CD4-positive, alpha-beta T cell (primary cell): ENCODE data around the gene HAUS8. TPM values are rescaled to one million over a fixed set of nuclear protein-coding genes. Genes with fewer than 3 reads are reported as not detected.
"Not testable (repeated sequence)": the region's sequence is repeated elsewhere in the genome, so short reads cannot be mapped to it uniquely, and the experiment has no call there.

Experiments
- ATAC-seq: fragments of 200-7000 bp; cut with Tn5 transposase; one replicate; pipeline ENCODE4 v1.10.0; 2022; ENCODE audit warnings: mild to moderate bottlenecking; ENCODE audit not compliant: poor library complexity
- CTCF ChIA-PET: fragments of 350-600 bp; sonication (Branson Sonifier 250); formaldehyde crosslinking; loops from one replicate; lab custom pipeline; 2021; ENCODE audit warnings: antibody characterized with exemption, inconsistent platforms; lab: Charles Lee
- POLR2A ChIA-PET: fragments of 350-600 bp; sonication (Branson Sonifier 250); formaldehyde crosslinking; loops from one replicate; lab custom pipeline; 2021; ENCODE audit warnings: antibody characterized with exemption, inconsistent platforms; lab: Charles Lee
- DNase-seq, 14 experiments: peaks; one replicate each; pipeline ENCODE4 v3.0.0-alpha.2; 2013 to 2020; ENCODE audit warnings: mixed read lengths in 2 of 14
- H3K27ac ChIP-seq, 2 donors: one replicate each; pipeline versions ENCODE4 v1.5.1 to v1.7.0; 2013; ENCODE audit warnings: low read length in 2 of 2, low read depth in 1 of 2, mild to moderate bottlenecking in 1 of 2
- H3K27me3 ChIP-seq, 2 experiments: 1 replicate in 1 of 2; 2 replicates in 1 of 2; pipeline versions ENCODE4 v1.6.1 to v1.7.0; 2013; ENCODE audit warnings: low read length in 2 of 2, control low read depth in 1 of 2, mild to moderate bottlenecking in 1 of 2, moderate library complexity in 1 of 2; ENCODE audit not compliant: insufficient read depth in 2 of 2, control insufficient read depth in 1 of 2
- H3K36me3 ChIP-seq: one replicate; pipeline ENCODE4 v1.6.1; 2013; ENCODE audit warnings: low read length, control low read depth; ENCODE audit not compliant: insufficient read depth
- H3K4me1 ChIP-seq: one replicate; pipeline ENCODE4 v1.6.1; 2013; ENCODE audit warnings: low read length, control low read depth; ENCODE audit not compliant: insufficient read depth
- H3K4me3 ChIP-seq: one replicate; pipeline ENCODE4 v1.5.1; 2013; ENCODE audit warnings: mild to moderate bottlenecking, low read length, moderate library complexity
- H3K9me3 ChIP-seq, 2 experiments: 1 replicate in 1 of 2; 2 replicates in 1 of 2; pipeline versions ENCODE4 v1.6.1 to v1.7.0; 2013; ENCODE audit warnings: low read length in 2 of 2, mild to moderate bottlenecking in 2 of 2, control low read depth in 1 of 2, moderate library complexity in 1 of 2; ENCODE audit not compliant: control insufficient read depth in 1 of 2, insufficient read depth in 1 of 2
- H3K27ac Mint-ChIP-seq: one replicate; pipeline ENCODE4 v1.8.0; 2020; ENCODE audit warnings: mixed read lengths
- H3K27me3 Mint-ChIP-seq: one replicate; pipeline ENCODE4 v1.8.0; 2021; ENCODE audit warnings: mixed read lengths
- H3K36me3 Mint-ChIP-seq: one replicate; pipeline ENCODE4 v1.8.0; 2021; ENCODE audit warnings: low read depth, mixed read lengths
- H3K4me1 Mint-ChIP-seq: one replicate; pipeline ENCODE4 v1.8.0; 2021; ENCODE audit warnings: low read depth, mixed read lengths
- H3K4me3 Mint-ChIP-seq: one replicate; pipeline ENCODE4 v1.8.0; 2020; ENCODE audit warnings: mild to moderate bottlenecking, mixed read lengths
- H3K9me3 Mint-ChIP-seq: one replicate; pipeline ENCODE4 v1.8.0; 2020; ENCODE audit warnings: mixed read lengths
- intact Hi-C, 2 experiments: fragments of 100-400 bp; cut with DNase I in 1 of 2; cut with micrococcal nuclease in 1 of 2; formaldehyde crosslinking; loops; one replicate each; pipeline versions ENCODE4 v1.15.1 to v1.9.0; 2023 to 2025; cut with DNase I, micrococcal nuclease
- total RNA-seq, 174 experiments: library from RNA in 2 of 174; stranded (reverse) in 2 of 174; gene quantifications; one replicate each; pipeline ENCODE4 v1.2.3 and lab custom pipeline; 2021 to 2026
- TF ChIP-seq, protein P1 (sequence below): fragments of 200-600 bp; IDR thresholded peaks from one replicate; pipeline ENCODE4 v1.8.0; 2022; ENCODE audit warnings: antibody characterized with exemption, mild to moderate bottlenecking

The HAUS8 gene
- total RNA-seq, 2 experiments from 2014 or later: 20.6 to 20.7 TPM

DNA sequence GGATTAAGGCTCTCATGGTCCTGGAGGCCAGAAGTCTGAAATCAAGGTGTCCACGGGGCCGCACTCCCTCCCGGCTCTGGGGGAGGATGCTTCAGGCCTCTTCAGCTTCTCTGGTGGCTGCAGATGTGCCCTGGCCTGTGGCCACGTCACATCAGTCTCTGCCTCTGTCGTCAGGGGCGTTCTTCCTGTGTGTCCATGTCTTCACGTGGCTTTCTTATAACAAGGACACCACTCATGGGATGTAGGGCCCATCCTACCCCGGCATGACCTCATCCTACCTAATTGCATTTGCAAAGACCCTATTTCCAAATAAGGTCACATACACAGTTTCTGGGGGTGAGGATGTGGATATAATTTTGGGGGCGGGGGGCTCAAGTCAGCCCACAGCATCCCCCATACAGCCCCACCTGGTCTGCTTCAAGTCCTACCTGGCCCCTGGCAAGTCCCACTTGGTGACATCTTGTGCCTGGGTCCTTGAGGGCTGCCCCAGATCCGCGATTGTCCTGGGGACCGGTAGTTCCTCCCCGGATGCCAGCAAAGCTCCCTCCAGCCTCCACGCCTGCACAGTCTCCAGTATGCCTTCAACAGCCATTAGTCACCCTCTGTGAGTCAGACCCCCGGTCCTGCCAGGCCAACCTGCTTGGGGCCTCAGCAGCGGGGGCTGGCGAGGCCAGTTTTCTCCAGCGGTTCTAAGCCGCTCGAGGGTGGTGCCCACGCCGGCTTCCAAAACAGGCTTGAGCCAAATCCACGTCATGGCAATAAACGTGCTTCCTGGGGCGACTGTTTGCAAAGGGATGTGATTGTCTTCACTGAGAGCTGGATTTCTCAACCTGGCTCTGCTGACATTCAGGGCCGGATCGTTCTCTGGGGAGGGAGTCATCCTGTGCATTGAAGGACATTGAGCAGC is 32.5 kb upstream of the HAUS8 start:
- Histone ChIP-seq H3K27ac (no peak overlapping the region), H3K4me1 (peaks cover 49% of the 10 kb centered on the region), H3K4me3 (no peak overlapping the region), H3K27me3 (no peaks in the 10 kb centered on the region), H3K36me3 (peaks cover 76% of the 10 kb centered on the region), H3K9me3 (peaks cover 0 to 3% of the 10 kb centered on the region in 2 experiments)
- Mint-ChIP-seq H3K9me3 (no peaks in the 10 kb centered on the region), H3K4me1 (peaks cover 25% of the 10 kb centered on the region), H3K27me3 (no peaks in the 10 kb centered on the region), H3K4me3 (no peak overlapping the region), H3K27ac (peak overlapping the region; percentile 42), H3K36me3 (peaks cover 80% of the 10 kb centered on the region)
- ChIA-PET POLR2A (no interaction called here), CTCF (no interaction called here)
- intact Hi-C loops: no loop called here
- TF ChIP-seq, protein P1, sequence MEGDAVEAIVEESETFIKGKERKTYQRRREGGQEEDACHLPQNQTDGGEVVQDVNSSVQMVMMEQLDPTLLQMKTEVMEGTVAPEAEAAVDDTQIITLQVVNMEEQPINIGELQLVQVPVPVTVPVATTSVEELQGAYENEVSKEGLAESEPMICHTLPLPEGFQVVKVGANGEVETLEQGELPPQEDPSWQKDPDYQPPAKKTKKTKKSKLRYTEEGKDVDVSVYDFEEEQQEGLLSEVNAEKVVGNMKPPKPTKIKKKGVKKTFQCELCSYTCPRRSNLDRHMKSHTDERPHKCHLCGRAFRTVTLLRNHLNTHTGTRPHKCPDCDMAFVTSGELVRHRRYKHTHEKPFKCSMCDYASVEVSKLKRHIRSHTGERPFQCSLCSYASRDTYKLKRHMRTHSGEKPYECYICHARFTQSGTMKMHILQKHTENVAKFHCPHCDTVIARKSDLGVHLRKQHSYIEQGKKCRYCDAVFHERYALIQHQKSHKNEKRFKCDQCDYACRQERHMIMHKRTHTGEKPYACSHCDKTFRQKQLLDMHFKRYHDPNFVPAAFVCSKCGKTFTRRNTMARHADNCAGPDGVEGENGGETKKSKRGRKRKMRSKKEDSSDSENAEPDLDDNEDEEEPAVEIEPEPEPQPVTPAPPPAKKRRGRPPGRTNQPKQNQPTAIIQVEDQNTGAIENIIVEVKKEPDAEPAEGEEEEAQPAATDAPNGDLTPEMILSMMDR: no peak
- ATAC-seq (peak; percentile 21), DNase-seq (peak in 2 of 14 experiments; percentile 65 to 76)

DNA sequence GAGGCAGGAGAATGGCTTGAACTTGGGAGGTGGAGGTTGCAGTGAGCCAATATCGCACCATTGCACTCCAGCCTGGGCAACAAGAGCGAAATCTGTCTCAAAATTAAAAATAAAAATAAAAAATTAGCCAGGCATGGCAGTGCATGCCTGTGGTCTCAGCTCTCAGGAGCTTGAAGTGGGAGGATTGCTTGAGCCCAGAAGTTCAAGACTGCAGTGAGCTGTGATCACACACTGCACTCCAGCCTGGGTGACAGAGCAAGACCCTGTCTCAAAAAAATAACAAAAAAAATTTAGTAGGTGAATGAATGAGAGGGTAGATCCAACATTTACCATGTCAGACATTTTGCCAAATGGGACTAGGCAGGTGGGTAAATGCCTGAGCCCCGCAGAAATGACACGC is 31.7 kb upstream of the HAUS8 start:
- not testable (repeated sequence) for H3K4me3 Mint-ChIP-seq

DNA sequence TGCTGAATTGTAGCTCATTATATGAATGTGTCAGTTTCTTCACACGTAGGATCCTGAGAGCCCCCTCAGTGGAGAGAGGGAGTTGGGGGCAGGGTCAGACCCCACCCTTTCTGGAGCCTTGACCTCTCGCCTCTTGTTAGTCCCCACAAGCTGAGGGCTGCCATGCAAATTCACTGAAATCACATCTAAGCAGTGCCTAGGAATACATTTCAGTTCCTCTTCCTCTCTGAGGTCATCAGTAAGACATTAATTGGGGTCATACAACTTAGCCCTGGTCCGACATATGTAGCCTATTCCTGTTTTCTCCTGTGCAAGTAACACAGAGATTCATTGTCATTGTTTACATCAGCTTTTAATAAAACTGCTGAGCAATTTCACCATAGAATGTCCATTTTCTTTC is 30.3 kb upstream of the HAUS8 start:
- Mint-ChIP-seq H3K4me3 (no peak overlapping the region), H3K27me3 (no peaks in the 10 kb centered on the region), H3K27ac (no peak overlapping the region), H3K4me1 (peaks cover 20% of the 10 kb centered on the region), H3K36me3 (peaks cover 80% of the 10 kb centered on the region), H3K9me3 (no peaks in the 10 kb centered on the region)
- Histone ChIP-seq H3K9me3 (peaks cover 0 to 16% of the 10 kb centered on the region in 2 experiments), H3K4me1 (peaks cover 36% of the 10 kb centered on the region), H3K36me3 (peaks cover 71% of the 10 kb centered on the region), H3K4me3 (no peak overlapping the region), H3K27ac (no peak overlapping the region), H3K27me3 (no peaks in the 10 kb centered on the region)
- ChIA-PET POLR2A (no interaction called here), CTCF (no interaction called here)
- no peak for DNase-seq
- intact Hi-C loops: no loop called here
- TF ChIP-seq, protein P1: no peak
- ATAC-seq: no peak

More for the DNA sequence above, 31.7 kb upstream of the HAUS8 start:
- H3K27me3 ChIP-seq, intact Hi-C loops, ATAC-seq, H3K9me3 Mint-ChIP-seq, H3K4me3 ChIP-seq, CTCF ChIA-PET, H3K27ac Mint-ChIP-seq, H3K27ac ChIP-seq, POLR2A ChIA-PET, H3K27me3 Mint-ChIP-seq, DNase-seq: not testable (repeated sequence)
- H3K36me3 Mint-ChIP-seq: peaks cover 80% of the 10 kb centered on the region
- peaks cover 76% of the 10 kb centered on the region for H3K36me3 ChIP-seq
- H3K4me1 Mint-ChIP-seq: peaks cover 23% of the 10 kb centered on the region
- H3K4me1 ChIP-seq: peaks cover 42% of the 10 kb centered on the region
- peaks cover 0 to 11% of the 10 kb centered on the region in 2 experiments for H3K9me3 ChIP-seq
